HG03060 (cell line): Measurements from ENCODE around the gene ERFL.
"Not testable (repeated sequence)": the region's sequence is repeated elsewhere in the genome, so short reads cannot be mapped to it uniquely, and the experiment has no call there.

Experiments used
- ATAC-seq: cut with Tn5 transposase; IDR thresholded peaks from one replicate; pipeline ENCODE4 v1.9.1; 2021; ENCODE audit warnings: low read depth, moderate number of reproducible peaks; ENCODE audit not compliant: unreplicated experiment

The ERFL gene

DNA sequence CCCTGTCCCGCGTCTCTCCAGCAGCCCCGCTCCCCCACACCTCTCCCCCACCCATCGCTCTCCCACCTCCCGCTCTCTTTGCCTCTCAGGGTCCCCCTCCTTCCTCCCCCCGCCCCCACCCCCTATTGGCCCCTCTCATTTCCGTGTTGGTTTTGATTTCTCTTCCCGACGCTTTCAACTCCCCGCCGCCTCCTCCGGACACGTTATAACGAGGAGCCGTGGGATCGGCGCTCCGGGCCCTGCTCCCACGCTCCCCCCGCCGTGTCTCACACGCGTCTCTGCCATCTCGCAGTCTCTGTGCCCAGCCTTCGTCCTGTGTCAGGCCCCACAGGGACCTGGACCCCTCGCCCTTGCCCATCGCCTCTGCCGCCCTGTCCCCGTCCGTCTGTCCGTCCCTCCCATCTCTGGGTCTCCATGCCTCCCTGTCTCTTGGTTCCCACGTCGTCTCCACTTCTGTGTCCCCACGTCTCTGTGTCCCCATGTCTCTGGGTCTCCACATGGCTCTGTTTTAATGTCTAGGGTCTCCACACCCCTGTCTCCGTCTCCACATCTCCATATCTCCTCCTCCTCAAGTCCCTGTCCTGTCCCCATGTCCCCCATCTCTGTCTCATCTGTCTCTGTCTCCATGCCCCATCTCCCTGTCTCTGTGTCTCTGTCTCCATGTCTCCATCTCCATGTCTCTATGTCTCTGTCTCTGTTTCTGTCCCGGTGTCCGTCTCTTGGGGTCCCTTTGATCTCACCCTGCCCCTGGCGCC, 13.1 kb downstream of the ERFL start:
- no peak for ATAC-seq

DNA sequence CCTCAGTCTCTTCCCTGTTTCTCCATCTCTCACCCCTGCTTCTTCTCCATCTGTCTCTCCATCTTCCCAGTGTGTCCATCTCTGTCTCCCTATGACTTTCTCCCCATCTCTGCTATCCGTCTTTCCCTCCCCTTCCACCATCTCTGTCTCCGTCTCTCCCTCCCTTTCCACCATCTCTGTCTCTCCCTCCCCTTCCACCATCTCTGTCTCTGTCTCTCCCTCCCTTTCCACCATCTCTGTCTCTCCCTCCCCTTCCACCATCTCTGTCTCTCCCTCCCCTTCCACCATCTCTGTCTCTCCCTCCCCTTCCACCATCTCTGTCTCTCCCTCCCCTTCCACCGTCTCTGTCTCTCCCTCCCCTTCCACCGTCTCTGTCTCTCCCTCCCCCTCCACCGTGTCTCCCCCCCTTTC, 13.8 kb downstream of the ERFL start:
- not testable (repeated sequence) for ATAC-seq

DNA sequence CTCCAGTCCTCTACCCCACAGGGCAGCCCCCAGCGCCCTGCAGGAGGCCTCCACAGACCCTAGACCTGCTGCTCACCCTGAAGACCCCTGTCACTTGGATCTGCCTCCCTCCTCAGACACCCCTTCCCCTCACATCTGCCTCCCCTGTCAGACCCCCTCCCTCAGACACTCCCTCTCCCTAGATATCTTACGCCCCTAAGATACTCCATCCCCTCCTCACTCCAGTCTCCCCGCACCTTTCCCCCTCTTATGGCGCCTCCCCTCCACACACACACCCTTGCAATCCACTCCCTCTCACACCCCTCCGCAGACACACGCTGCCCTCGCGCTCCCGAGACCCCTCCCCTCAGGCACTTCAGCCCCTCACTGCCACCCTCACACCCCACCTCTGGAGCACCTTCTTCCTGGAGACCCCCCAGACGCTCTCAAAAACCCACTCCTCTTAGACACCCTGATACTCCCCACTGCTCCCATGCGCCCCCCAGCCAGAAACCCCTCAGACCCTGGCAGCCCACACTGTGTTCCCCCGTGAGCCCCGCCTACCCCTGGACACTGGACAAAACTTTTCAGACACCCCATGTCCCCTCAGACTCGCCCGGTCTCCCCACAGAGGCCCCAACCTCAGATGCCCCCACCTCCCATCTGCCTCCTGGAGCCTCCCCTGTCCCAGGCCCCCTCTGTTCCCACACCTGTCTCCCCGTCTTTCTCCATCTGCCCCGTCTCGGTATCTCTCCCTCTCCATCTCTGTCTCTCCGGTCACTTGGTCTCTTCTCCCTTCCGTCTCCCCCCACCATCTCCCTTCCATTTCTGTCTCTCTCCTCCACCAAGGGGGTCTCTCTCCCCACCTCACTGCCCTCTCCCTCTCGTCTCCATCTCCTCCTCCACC, 14.5 kb downstream of the ERFL start:
- ATAC-seq = no peak

DNA sequence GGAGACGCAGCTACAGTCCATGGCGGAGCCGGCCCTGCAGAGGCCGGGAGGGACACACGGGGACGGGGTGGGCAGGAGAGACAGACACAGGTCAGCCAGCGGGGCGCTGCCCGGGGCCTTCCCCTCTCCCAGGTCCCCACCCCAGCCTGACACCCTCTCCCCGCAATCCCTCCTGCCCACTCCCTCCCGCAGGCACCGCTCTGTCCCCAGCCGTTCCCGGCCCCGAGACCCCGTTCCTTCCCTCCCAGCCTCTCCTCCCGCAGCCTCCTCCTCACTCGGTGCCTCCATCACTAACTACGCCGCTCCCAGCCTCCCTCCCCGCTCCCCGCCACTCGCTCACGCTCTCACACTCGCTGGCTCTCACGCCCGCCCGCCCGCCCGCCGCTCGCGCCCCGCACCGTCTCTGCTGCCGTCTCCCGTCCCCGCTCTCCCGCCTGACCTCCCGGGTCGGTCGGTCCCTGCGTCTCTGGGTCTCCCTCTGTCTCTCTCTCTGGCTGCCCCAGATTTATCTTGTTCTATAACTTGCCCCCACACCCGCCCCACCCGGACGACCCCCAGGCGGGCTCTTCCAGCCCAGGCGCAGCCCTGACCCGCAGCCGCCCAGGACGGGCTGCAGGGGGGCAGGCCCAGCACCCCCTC, 15.2 kb downstream of the ERFL start:
- ATAC-seq = no peak

DNA sequence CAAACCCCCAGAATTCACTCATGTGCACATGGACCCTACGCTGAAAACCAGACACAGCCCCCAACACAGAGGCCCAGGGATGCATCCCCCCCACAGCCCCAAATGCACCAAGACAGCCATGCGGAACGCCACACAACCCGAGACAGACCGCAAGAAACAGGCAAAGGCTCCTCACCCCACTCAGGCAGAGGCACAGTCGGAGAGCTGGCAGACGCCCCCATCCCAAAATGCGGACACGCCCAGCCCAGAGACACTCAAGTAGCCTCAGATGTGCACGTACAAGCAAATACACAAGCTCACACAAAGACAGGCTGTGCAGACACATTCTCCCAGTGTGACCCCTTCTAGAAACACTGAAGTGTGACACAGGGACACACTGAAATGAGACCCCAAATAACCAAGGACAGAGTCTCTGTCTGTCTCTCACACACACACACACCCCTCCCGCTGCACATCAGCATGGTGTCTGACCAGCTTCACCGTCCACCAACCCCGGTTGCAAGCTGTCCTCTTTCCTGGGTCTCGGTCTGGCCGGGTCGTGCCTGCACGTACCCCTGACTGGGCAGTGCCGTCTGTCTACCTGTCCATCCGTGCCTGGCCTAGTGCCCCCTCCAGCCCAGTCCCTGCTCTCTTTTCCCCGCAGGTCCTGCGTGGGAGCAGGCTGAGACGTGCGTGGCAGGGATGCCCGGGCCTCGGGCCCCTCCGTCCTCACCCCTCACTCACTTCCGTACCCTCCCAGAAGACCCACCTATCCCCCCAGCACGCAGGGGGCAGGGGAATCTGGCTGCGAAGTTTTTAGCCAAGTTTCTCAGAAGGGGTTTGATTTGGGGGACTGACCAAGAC, 16.1 kb downstream of the ERFL start:
- no peak for ATAC-seq

DNA sequence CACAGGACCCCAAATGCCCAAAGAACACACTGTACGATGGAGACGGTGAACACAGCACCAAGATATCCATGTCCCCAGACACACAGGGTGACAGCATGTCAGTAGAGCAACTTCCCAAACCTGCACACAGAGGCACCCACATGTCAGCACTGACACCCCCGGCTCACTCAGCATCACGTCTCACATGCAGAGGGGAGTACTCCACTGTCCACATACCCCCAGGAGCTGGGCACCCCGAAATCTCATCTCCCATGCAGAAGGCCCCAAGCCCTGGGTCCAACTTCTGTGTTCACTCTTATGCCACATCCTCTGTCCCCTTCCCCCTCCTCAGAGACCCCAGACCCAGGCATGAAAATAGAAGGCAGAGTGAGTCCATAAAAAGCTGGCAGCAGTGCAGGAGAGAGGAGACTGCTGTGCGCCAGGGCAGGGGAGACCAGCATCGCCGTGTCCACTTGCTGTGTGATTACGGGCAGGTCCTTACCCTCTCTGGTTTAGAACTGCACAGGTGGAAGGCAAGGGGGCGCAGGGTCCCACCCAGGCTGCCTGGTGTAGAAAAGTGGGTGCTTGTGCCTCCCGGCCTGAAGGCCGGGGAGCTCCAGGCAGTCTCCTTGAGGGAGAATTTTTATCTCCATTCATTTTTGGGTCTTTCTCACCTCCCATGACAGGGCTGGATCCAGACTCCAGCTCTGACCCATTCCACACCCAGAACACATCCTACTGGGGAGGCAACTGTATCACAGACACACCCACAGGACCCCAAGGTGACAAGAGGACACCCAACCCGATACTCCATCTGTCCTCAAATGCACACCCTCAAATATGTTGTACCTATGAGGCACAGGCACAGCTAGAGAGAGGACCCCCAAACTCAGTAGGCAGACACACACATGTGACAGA, 17.0 kb downstream of the ERFL start:
- ATAC-seq = no peak

DNA sequence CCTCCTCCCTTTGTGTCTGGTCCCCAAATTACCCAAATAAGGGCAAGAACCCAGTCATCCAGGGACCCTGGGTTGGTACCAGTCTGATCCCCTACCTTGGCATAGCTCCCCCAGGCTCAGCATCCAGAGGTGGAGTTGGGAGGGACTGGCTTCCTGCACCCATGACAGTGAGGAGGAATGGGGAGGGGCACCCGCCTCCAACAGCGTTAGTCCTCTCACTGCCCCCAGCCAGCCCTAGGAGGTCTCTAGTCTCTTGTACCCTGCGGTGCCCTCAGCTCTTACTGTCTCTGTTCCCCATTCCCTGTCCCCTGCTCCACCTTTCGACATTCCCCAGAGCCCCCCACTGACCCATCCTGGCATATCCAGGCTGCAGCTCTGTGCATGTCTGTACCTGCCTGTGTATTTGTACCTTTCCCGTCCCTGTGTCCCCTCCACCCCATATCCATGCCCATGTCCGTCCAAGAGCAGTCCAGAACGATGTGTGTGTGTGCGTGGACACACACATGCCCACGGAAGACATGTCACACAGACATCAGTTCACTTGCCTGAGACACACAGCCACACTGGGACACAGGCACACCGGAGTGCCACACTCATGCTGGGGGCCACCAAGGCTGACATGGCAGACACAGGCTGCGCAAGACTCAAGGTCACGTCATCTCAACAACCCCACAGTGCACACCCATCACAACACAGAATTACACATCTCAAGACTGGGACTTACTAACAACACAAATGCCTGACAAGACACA, 17.8 kb downstream of the ERFL start:
- no peak for ATAC-seq

DNA sequence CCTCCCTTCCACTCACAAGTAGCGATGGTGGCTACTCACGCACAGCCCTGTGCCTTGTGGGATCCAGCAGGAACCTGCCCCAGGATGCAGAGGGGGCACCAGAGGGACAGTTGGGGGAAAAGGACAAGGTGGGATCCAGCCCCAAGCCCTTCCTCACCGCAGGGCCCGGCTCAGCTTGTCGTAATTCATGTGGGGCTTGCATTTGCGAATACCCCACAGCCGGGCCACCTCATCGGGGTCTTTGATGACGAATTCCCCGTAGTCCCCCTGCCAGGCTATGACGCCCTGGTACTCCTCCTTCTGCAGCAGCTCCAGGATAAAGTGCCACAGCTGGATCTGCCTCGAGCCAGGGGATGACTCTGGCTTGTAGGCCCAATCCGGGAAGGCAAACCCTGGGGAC, 18.5 kb downstream of the ERFL start:
- ATAC-seq = no peak

DNA sequence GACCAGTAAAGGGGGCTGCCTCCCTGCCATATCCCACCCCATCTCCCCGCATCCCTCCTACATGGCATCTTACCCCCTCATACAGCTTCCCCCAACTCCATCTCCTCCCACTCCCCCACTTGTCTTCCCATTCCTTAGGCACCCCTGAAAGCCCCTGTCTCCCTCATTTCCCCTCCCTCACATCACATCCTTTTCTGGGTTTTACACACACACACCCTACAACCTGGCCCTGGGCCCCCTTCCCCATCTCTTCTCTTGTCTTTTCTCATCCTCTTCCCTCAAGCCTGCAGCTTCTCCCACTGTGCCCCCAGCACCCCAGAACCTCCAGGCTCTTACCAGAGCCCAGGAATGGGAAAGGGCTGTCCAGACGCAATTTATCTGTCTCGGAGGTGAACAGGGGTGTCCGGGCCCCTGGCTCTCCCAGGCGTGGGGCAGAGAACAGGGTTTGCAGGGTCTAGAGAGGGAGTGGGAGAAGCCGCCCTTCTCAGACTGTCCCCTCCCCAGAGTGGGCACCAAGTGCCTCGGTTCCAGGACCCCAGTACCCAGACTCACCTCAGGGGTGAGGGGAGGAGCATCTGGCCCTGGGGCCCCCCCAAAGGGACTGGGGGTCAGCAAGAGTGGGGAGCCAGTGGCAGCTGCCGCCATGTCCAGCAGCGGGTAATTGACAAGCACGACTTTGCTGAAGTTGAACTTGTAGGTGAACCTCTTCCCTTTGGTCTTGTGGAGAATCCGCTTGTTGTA, 19.4 kb downstream of the ERFL start:
- ATAC-seq = no peak

DNA sequence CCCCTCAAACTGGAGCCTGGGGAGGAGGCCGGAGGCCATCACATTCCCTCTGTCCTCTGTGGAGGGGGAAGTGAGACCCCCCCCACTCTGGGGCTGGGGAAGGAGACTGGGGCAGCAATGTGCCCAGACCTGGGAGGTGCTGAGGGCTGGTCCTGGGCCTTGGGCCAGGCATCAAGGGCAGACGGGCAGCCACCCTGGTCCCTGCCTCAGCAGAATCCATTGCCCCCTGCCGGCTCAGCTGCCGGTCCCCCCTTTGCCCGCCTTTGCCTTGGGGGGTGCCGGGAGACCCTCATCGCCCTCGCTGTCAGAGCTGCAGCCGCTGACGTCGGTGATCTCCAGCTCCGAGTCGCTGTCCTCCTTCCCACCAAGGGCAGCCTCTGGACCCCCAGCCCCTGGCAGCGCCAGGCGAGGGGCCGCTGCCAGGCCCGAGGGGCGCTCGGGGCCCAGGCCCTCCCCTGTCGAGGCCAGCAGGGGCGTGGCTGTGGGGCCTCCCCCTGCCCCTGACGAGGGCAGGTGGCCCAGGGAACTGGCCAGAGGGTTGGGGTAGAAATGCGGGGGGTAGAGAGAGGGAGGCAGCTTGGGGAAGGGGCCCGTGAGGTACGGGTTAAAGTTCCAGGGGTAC, 20.1 kb downstream of the ERFL start:
- no peak for ATAC-seq

DNA sequence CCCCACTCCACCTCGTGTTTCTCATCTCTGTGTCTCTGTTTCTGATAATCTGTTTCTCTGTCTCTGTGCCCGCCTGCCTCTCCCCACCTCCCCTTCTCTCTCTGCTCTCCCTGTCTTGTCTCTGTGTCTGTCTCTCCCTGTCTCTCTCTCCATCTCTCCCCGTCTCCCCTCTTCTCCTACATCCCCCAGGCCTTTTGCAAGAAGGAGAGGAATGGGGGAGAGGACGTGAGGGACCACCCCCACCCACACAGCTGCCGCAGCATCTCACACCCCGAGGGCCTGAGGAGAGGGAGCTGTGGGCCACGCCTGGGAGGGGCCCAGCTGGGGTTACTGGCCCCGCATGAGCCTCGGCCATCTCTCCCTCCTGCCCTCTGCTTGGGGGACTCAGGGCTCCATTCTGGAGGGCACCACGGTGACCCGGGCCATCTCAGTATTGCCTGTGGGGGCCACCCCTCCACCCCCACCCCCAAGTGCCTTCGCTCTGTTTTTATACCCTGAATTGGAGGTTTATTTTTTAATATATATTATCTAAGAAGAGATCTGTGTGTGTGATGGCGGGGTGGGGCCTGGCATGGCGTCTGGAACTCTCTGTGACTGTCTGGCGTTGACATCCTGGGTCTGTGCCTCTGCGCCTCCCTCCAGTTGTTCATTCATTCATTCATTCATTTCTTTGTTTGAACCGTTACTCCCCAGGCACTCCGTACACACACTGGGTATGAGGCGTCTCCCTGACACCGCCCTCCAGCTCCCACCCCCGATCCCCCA, 21.2 kb downstream of the ERFL start:
- no peak for ATAC-seq

DNA sequence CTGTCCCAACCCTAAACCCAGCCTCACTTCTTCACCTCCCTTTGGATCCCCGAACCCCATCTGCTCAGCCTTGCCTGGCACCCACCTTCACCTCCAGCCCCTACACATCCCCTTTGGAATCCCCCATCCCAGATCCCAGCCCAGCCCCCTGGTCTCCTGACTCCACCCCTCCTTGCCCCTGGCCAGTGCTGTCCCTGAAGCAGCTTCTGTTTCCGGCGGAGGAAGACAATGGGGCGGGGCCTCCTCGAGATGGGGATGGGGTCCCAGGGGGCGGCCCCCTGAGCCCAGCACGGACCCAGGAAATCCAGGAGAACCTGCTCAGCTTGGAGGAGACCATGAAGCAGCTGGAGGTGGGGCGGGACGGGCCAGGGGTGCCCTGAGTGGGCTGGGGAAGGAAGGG, 22.0 kb downstream of the ERFL start:
- ATAC-seq = no peak

DNA sequence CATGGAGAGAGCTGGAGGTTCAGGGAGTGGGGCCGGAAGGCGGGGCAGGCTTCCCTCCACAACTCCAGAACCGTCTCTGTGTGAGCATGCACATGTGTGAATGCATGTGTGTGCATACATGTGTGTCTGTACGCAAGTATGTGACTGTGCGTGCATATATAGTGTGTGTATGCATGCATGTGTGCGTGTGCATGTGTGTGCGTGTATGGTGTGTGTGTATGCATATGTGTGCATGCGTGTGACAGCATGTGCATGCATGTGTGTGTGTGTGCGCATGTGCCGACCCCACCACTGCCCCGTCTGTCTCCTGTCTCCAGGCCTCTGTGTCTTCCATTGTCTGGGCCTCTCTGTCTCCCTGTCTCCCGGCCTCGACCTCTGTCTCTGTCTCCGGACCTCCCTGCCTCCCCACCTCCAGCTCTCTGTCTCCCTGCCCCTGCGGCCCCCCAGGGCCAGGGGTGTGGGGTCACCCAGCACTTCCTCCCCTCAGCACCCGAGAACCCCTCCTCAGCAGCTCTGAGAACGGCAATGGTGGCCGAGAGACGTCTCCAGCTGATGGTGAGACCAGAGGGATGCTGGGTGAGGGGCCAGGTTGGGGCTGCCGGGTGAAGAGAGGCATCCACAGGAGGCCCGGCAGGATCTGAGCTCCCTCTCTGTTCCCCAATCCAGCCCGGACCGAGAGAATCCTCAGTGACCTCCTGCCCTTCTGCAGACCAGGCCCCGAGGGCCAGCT, 22.8 kb downstream of the ERFL start:
- no peak for ATAC-seq

DNA sequence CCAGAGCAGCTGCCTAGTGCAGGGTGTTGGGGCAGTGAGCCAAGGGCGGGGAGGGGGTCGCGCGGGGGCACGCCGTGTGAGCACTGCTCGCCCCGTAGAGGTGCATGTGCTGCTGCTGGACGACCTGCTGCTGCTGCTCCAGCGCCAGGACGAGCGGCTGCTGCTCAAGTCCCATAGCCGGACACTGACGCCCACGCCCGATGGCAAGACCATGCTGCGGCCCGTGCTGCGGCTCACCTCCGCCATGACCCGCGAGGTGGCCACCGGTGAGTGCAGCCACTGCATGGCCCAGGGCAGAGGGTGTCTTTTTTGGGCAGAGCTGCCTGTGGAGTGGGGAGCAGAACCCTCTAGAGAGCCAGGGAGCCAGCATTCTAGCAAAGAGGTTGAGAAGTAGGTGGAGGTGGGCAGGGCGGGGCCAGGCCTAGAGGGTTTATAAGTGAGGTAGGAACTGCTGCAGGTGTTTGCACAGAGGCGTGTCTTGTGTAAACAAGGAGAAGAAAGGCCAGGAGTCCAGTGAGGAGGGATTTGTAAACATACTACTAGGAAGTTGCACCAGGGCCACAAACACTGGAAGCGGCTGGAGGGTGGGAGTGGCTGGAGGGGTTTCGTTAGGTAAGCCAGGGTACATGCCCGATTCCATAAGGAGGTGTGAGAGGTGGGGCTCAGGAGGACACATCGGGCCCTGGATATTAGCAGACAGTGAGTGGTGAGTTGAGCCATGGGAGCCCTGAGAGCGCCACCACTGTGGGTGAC, 24.0 kb downstream of the ERFL start:
- ATAC-seq = no peak

DNA sequence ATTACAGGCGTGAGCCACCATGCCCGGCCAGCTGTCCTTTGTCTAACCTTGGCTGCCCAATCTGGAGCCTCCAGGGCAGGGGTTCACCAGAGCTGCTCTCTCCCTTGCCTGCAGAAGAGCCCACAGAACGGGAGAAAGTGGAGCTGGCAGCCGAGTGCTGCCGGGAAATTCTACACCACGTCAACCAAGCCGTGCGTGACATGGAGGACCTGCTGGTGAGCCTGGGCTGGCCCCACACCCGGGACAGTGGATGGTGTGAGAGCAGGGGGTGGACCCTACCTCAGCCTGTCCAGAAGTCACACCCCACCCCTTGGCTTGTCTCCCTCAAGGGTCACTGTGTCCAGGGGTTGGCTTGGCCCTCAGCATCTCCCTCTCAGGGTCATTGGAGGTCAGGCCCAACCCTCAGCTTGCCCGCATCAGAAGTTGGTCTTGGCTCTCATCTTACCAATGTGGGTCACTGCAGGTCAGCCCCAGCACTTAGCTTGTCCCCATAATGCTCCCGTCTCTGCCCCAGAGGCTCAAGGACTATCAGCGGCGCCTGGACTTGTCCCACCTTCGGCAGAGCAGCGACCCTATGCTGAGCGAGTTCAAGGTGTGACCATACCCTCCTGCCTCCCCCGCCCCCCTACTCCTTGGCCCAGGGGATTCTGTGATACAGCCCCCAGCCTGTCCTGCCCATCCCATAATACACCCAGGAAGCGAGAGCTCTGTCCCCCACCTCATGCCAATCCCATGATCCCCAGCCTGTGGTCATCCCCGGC, 24.9 kb downstream of the ERFL start:
- no peak for ATAC-seq
